ENCODE results near the gene ANKRD23.
"Not testable (repeated sequence)": the region's sequence is repeated elsewhere in the genome, so short reads cannot be mapped to it uniquely, and the experiment has no call there.

ANKRD23 gene

DNA sequence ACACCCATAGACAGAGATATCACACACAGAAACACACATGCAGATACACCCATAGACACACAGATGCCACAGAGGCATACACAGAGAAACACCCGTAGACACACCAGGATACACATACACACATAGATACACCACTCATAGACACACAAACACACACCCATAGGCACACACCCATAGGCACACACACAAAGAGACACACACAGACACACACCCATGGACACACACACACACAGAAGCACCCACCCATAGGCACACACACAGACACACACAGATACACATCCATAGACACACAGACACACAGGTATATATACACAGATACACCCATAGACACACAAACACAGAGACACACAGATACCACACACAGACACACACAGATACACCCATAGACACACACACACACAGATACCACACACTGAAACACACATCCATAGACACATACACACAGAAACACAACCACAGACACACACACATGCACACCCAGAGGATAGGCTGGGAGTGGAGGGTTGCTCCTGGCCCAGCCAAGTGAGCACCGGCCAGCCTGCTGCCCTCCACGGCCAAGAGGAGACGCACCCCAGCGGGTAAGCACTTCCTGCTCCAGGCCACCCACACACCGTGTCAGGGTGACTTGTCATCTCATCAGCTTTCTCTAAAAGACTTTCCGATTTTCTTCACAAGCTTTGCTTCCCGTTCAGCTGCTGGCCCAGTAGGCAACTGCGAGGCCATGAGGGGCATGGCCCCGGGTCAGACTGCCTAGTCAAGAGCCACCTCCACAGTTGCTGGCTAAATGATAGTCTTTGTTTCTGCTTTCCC is 41.8 kb downstream of the ANKRD23 start:
- Histone ChIP-seq H2AFZ (ENCODE audit: low read length, unreplicated experiment) (no peak overlapping the region), H3K36me3 (ENCODE audit: insufficient read depth, low read length) (no peaks in the 10 kb centered on the region), H3K79me2 (ENCODE audit: control insufficient read depth, insufficient read depth, low read length, unreplicated experiment) (no peaks in the 10 kb centered on the region), H3K4me1 (ENCODE audit: control insufficient read depth, insufficient read depth, low read length, unreplicated experiment) (no peaks in the 10 kb centered on the region), H3K27ac (ENCODE audit: low read depth, low read length) (no peak overlapping the region), H3K4me3 (ENCODE audit: low read depth, low read length) (no peak overlapping the region), H3K27me3 (ENCODE audit: insufficient read depth, low read length) (no peaks in the 10 kb centered on the region)

DNA sequence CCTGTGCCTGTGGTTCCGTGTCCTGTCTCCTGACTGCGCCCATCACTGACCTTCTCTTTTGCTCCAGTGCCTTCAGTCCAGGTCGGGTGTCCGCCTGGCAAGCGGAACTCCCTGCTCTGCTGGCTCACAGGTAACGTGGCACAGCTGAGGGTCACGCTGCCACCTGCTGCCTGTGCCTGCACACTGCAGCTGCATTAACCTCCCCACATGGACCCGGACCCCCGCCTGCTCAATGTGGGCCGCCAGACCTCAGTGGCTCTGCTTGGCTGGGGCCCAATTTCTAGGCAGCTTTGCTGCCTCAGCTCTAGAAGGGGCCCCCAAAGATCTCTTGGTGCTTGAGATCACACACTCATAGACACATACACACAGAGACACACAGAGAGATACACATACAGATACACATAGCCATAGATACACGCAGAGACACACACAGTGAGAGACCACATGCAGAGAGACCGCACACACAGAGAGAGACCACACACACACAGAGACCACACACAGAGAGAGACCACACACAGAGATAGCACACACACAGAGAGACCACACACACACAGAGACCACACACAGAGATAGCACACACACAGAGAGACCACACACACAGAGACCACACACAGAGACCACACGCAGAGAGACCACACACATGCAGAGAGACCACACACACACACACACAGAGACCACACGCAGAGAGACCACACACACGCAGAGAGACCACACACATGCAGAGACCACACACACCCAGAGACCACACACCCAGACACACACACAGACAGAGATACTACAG is 42.6 kb downstream of the ANKRD23 start:
- no peak overlapping the region for H2AFZ ChIP-seq (ENCODE audit: low read length, unreplicated experiment)
- H3K36me3 ChIP-seq (ENCODE audit: insufficient read depth, low read length), result no peaks in the 10 kb centered on the region
- no peaks in the 10 kb centered on the region for H3K79me2 ChIP-seq (ENCODE audit: control insufficient read depth, insufficient read depth, low read length, unreplicated experiment)
- H3K27me3 ChIP-seq (ENCODE audit: insufficient read depth, low read length), result no peaks in the 10 kb centered on the region
- no peaks in the 10 kb centered on the region for H3K4me1 ChIP-seq (ENCODE audit: control insufficient read depth, insufficient read depth, low read length, unreplicated experiment)
- no peak overlapping the region for H3K4me3 ChIP-seq (ENCODE audit: low read depth, low read length)
- H3K27ac ChIP-seq (ENCODE audit: low read depth, low read length), result no peak overlapping the region

DNA sequence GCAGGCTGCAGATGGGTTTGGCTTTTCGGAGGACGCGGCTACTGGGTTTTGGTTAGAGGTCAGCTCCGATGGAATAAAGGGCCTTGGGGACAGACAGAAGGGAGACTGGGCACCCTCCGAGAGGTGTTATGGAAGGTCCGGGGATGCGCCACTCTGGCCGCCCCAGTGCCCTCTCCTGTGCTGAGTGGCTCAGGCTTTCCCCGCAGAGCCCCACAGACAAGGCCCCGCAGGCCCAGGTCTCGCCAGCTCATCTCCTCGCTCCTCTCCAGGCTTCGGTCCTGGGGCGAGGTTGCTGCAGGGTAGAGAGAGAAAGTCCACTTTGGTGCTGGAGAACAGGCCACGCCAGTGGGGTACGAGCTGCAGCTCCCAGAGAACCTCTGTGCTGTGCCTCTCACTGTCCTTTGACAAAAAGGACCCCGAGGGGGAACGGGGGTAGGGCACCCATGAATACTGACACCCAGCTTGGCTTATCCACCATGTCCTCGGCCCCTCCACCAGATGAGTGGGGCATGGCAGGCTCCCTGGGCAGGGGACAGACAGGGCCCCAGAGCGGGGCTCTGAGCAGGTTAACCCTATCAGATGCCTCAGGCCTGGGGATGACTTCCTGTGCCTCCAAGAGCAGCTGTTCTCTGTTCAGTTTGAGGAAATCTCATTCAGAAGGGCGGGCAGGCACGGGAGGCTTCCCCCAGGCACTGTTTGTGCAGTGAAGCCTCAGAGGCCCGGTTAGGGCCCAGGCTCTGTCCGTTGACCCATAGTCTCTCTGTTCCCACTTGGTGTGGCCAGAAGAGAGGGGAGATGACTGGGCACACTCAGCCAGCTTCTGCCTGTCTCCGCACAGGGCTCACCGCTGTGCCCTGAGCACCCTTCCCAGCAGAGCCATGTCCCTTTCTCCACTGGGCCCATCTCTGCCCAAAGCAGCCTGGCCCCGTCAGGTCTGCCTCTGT is 43.5 kb downstream of the ANKRD23 start:
- Histone ChIP-seq H3K4me1 (ENCODE audit: control insufficient read depth, insufficient read depth, low read length, unreplicated experiment) (no peaks in the 10 kb centered on the region), H3K27ac (ENCODE audit: low read depth, low read length) (no peak overlapping the region), H3K4me3 (ENCODE audit: low read depth, low read length) (no peak overlapping the region), H3K27me3 (ENCODE audit: insufficient read depth, low read length) (no peaks in the 10 kb centered on the region), H3K36me3 (ENCODE audit: insufficient read depth, low read length) (no peaks in the 10 kb centered on the region), H2AFZ (ENCODE audit: low read length, unreplicated experiment) (no peak overlapping the region), H3K79me2 (ENCODE audit: control insufficient read depth, insufficient read depth, low read length, unreplicated experiment) (no peaks in the 10 kb centered on the region)

DNA sequence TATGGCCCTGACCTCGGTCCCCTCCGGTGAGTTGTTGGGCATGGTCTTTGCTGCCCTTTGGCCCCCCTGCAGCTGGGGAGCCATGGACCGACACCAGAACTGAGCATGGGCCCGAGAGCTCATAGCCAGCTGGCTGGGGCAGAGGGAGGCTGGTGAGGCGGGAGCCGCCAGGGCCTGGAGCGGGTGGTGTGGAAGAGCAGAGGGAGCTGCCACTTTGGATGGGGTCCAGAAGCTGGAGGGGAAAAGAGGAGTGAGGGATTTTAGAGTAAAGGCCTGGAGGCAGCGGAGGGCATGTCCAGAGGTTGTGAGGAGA is 44.2 kb downstream of the ANKRD23 start:
- Histone ChIP-seq H3K4me3 (ENCODE audit: low read depth, low read length) (no peak overlapping the region), H3K79me2 (ENCODE audit: control insufficient read depth, insufficient read depth, low read length, unreplicated experiment) (no peaks in the 10 kb centered on the region), H3K27me3 (ENCODE audit: insufficient read depth, low read length) (no peaks in the 10 kb centered on the region), H3K27ac (ENCODE audit: low read depth, low read length) (no peak overlapping the region), H3K4me1 (ENCODE audit: control insufficient read depth, insufficient read depth, low read length, unreplicated experiment) (no peaks in the 10 kb centered on the region), H2AFZ (ENCODE audit: low read length, unreplicated experiment) (no peak overlapping the region), H3K36me3 (ENCODE audit: insufficient read depth, low read length) (no peaks in the 10 kb centered on the region)

DNA sequence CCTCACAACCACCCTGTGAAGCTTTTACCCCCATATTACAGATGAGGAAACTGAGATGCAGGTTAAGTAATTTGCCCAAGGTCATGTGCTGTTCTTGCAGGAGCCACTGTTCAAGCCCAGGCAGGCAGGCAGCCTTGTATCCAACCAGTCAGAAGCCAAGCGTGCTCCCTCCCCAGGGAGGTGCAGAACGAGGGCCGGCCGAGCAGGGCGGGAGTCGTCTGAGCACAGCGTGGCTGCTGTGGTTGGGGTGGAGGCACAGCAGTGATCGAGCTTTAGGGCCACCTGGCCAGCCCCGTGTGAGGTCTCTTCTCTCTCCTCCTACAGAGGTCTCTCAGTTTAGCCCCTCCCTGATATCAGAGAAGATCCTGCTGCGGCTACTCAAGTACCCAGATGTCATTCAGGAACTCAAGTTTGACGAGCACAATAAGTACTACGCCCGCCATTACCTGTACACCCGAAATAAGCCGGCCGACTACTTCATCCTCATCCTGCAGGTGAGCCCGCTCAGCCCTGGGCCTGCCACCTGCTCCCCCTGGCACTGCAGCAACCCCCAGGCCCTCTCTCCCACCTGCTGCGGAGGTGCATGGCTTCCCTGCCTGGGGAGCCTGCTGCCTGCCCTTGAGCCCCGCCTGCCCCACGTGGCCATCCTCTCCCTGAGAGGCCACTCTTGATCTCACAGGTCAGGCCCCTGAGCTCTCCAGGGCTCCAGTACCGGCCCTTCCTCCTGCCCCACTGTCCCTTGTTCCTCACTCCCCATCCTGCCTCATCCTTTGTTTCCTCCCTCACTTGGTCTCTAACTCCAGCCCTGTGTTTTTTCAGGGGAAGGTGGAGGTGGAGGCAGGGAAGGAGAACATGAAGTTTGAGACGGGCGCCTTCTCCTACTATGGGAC is 44.8 kb downstream of the ANKRD23 start:
- Histone ChIP-seq H3K27me3 (ENCODE audit: insufficient read depth, low read length) (no peaks in the 10 kb centered on the region), H3K27ac (ENCODE audit: low read depth, low read length) (no peak overlapping the region), H2AFZ (ENCODE audit: low read length, unreplicated experiment) (no peak overlapping the region), H3K4me1 (ENCODE audit: control insufficient read depth, insufficient read depth, low read length, unreplicated experiment) (no peaks in the 10 kb centered on the region), H3K36me3 (ENCODE audit: insufficient read depth, low read length) (no peaks in the 10 kb centered on the region), H3K4me3 (ENCODE audit: low read depth, low read length) (no peak overlapping the region), H3K79me2 (ENCODE audit: control insufficient read depth, insufficient read depth, low read length, unreplicated experiment) (no peaks in the 10 kb centered on the region)

- Histone ChIP-seq H3K4me3 (ENCODE audit: low read depth, low read length) (no peak overlapping the region), H3K79me2 (ENCODE audit: control insufficient read depth, insufficient read depth, low read length, unreplicated experiment) (no peaks in the 10 kb centered on the region), H3K4me1 (ENCODE audit: control insufficient read depth, insufficient read depth, low read length, unreplicated experiment) (no peaks in the 10 kb centered on the region), H3K27ac (ENCODE audit: low read depth, low read length) (no peak overlapping the region), H3K36me3 (ENCODE audit: insufficient read depth, low read length) (no peaks in the 10 kb centered on the region), H2AFZ (ENCODE audit: low read length, unreplicated experiment) (no peak overlapping the region), H3K27me3 (ENCODE audit: insufficient read depth, low read length) (no peaks in the 10 kb centered on the region)
Measured at GRCh38 chr2:96797066-96797625, 46.7 kb downstream of the ANKRD23 start.

GRCh38 chr2:96796497-96796896 is 47.3 kb downstream of the ANKRD23 start:
- not testable (repeated sequence) for H3K4me1 ChIP-seq (ENCODE audit: control insufficient read depth, insufficient read depth, low read length, unreplicated experiment); H2AFZ ChIP-seq (ENCODE audit: low read length, unreplicated experiment); H3K36me3 ChIP-seq (ENCODE audit: insufficient read depth, low read length); H3K4me3 ChIP-seq (ENCODE audit: low read depth, low read length); H3K79me2 ChIP-seq (ENCODE audit: control insufficient read depth, insufficient read depth, low read length, unreplicated experiment); H3K27me3 ChIP-seq (ENCODE audit: insufficient read depth, low read length); H3K27ac ChIP-seq (ENCODE audit: low read depth, low read length)

GRCh38 chr2:96795076-96795475 is 48.7 kb downstream of the ANKRD23 start:
- no peaks in the 10 kb centered on the region for H3K27me3 ChIP-seq (ENCODE audit: insufficient read depth, low read length)
- H3K79me2 ChIP-seq (ENCODE audit: control insufficient read depth, insufficient read depth, low read length, unreplicated experiment), result no peaks in the 10 kb centered on the region
- H3K4me1 ChIP-seq (ENCODE audit: control insufficient read depth, insufficient read depth, low read length, unreplicated experiment), result no peaks in the 10 kb centered on the region
- no peak overlapping the region for H3K4me3 ChIP-seq (ENCODE audit: low read depth, low read length)
- H3K27ac ChIP-seq (ENCODE audit: low read depth, low read length), result no peak overlapping the region
- H2AFZ ChIP-seq (ENCODE audit: low read length, unreplicated experiment), result no peak overlapping the region
- no peaks in the 10 kb centered on the region for H3K36me3 ChIP-seq (ENCODE audit: insufficient read depth, low read length)

GRCh38 chr2:96792772-96793749 is 50.8 kb downstream of the ANKRD23 start:
- H3K79me2 ChIP-seq (ENCODE audit: control insufficient read depth, insufficient read depth, low read length, unreplicated experiment), result no peaks in the 10 kb centered on the region
- no peaks in the 10 kb centered on the region for H3K36me3 ChIP-seq (ENCODE audit: insufficient read depth, low read length)
- H3K27me3 ChIP-seq (ENCODE audit: insufficient read depth, low read length), result no peaks in the 10 kb centered on the region
- peaks cover 7% of the 10 kb centered on the region for H3K4me1 ChIP-seq (ENCODE audit: control insufficient read depth, insufficient read depth, low read length, unreplicated experiment)
- H3K27ac ChIP-seq (ENCODE audit: low read depth, low read length), result no peak overlapping the region
- no peak overlapping the region for H3K4me3 ChIP-seq (ENCODE audit: low read depth, low read length)
- H2AFZ ChIP-seq (ENCODE audit: low read length, unreplicated experiment), result no peak overlapping the region

Data from ACC112 (cell line).